SH-SY5Y (cell line): ENCODE data around the gene TNC.

Source experiments
- GATA2 ChIP-seq: IDR thresholded peaks from 2 replicates; pipeline ENCODE4 v1.6.1; 2011; ENCODE audit warnings: mild to moderate bottlenecking, low read depth, low read length
- GATA3 ChIP-seq: IDR thresholded peaks from 2 replicates; pipeline ENCODE4 v1.6.1; 2011; ENCODE audit warnings: low read depth, mild to moderate bottlenecking, low read length, moderate library complexity

DNA sequence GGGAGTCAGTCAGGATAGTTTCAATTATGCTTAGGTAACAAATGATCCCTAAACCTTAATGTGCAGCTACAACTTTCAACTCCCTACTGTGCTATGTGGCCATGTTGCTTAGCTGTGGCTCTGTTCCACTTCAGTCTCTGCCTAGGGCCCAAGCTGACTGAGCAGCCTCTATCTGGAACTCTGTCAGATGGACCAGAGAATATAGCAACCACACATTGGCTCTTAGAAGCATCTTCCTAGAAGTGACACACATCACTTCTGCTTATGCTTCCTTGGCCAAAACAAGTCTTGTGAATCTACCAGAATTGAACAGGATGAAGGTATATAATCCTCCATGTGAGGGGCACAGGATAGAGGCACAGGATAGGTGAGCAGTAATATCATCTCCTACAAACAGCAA is 36.7 kb upstream of the TNC start:
- no peak for TF ChIP-seq GATA2
- TF ChIP-seq GATA3: no peak
